Neural crest cell (in vitro differentiated cells): ENCODE data around the gene LGR5. TPM values are rescaled to one million over a fixed set of nuclear protein-coding genes. Genes with fewer than 3 reads are reported as not detected.
"Not testable (repeated sequence)": the region's sequence is repeated elsewhere in the genome, so short reads cannot be mapped to it uniquely, and the experiment has no call there.

Experiments
- DNase-seq: peaks from one replicate; pipeline ENCODE4 v3.0.0; 2021; ENCODE audit warnings: low read depth, mixed read lengths, low spot score
- H3K27ac Mint-ChIP-seq: one replicate; pipeline ENCODE4 v1.8.0; 2021; ENCODE audit warnings: mild to moderate bottlenecking, mixed read lengths; ENCODE audit not compliant: unreplicated experiment
- H3K27me3 Mint-ChIP-seq: 2 replicates; pipeline ENCODE4 v1.8.0; 2021; ENCODE audit warnings: low read depth, mild to moderate bottlenecking, mixed read lengths
- H3K36me3 Mint-ChIP-seq: 2 replicates; pipeline ENCODE4 v1.8.0; 2021; ENCODE audit warnings: low read depth, mild to moderate bottlenecking, mixed read lengths
- H3K4me1 Mint-ChIP-seq: 2 replicates; pipeline ENCODE4 v1.8.0; 2021; ENCODE audit warnings: mixed read lengths
- H3K4me3 Mint-ChIP-seq: one replicate; pipeline ENCODE4 v1.8.0; 2021; ENCODE audit warnings: mild to moderate bottlenecking, mixed read lengths
- H3K9me3 Mint-ChIP-seq: 2 replicates; pipeline ENCODE4 v1.8.0; 2021; ENCODE audit warnings: mixed read lengths
- total RNA-seq: library from RNA; stranded (reverse); gene quantifications from 2 replicates; pipeline ENCODE4 v1.2.1, GENCODE V29; 2021
- TF ChIP-seq, protein P1 (sequence below): fragments of 200-600 bp; sonication (generic); conservative IDR thresholded peaks from 2 replicates; pipeline ENCODE4 v1.5.0; 2021; ENCODE audit warnings: antibody characterized with exemption, mild to moderate bottlenecking

LGR5 gene
- total RNA-seq, 1 donor from 2014 or later, result 10.3 TPM

DNA sequence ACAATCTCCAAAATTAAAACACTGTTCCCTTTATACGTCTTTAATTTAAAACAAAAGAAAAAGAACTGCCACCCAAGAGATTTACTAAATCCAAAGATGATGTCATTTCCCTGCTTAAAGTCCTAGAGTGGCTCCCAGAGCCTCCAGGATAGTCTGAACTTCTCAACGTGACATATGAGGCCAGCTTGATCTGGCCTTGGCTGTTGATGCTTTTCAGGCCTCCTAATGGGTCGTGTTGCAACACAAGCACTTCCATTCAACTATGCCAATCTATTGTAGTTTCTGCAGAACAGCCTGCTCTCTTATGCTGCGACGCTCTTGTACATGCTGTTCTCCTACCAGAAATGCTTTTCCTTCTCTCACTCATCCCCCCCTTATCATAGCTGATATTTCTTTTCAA, 35.7 kb downstream of the LGR5 start:
- H3K27me3 Mint-ChIP-seq, result no peaks in the 10 kb centered on the region
- no peak overlapping the region for H3K4me3 Mint-ChIP-seq
- H3K36me3 Mint-ChIP-seq, result no peaks in the 10 kb centered on the region
- no peak for DNase-seq
- peaks cover 26% of the 10 kb centered on the region for H3K4me1 Mint-ChIP-seq
- no peaks in the 10 kb centered on the region for H3K9me3 Mint-ChIP-seq
- TF ChIP-seq, protein P1, sequence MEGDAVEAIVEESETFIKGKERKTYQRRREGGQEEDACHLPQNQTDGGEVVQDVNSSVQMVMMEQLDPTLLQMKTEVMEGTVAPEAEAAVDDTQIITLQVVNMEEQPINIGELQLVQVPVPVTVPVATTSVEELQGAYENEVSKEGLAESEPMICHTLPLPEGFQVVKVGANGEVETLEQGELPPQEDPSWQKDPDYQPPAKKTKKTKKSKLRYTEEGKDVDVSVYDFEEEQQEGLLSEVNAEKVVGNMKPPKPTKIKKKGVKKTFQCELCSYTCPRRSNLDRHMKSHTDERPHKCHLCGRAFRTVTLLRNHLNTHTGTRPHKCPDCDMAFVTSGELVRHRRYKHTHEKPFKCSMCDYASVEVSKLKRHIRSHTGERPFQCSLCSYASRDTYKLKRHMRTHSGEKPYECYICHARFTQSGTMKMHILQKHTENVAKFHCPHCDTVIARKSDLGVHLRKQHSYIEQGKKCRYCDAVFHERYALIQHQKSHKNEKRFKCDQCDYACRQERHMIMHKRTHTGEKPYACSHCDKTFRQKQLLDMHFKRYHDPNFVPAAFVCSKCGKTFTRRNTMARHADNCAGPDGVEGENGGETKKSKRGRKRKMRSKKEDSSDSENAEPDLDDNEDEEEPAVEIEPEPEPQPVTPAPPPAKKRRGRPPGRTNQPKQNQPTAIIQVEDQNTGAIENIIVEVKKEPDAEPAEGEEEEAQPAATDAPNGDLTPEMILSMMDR, result no peak
- no peak overlapping the region for H3K27ac Mint-ChIP-seq

DNA sequence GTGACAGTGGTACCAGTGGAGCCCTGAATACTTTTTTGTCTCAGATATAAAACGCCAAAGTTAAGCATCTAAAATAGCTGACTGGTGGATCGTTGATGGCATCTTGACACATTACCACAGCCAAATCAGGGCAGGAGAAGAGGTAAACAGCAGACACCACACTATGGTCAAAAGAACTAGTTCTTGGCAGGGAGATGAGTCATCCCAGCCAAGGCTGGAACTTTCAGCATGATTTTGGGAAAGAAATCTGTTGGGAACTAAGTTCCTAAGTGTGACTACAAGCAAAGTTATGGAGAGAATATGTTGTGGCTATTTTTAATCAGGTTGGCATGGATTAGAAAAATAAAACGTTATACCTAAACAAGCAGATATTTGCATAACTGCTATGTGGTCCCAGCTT, 36.9 kb downstream of the LGR5 start:
- Mint-ChIP-seq H3K9me3 (no peaks in the 10 kb centered on the region), H3K4me3 (no peak overlapping the region), H3K36me3 (no peaks in the 10 kb centered on the region), H3K27ac (no peak overlapping the region), H3K27me3 (no peaks in the 10 kb centered on the region), H3K4me1 (peaks cover 21% of the 10 kb centered on the region)
- DNase-seq, result no peak
- TF ChIP-seq, protein P1, result no peak

DNA sequence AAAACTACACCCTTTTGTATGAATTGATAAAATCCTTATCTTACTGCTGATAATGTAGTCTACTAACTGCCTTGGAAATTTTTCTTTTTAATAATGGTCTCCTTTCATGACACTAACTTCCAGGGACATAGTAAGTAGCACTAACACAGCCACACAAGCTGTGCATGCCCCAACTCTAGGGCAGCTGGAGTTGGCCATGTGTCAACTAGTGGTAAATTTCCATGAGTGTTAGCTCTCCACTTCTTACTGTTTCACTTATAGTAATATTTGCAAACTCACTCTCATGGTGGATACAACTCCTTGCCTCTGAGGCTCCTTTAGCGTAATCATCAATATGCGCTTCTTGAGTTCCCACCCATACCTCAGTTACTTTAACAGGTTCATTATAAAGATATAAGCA, 38.0 kb downstream of the LGR5 start:
- TF ChIP-seq, protein P1, result no peak
- Mint-ChIP-seq H3K36me3 (no peaks in the 10 kb centered on the region), H3K27me3 (no peaks in the 10 kb centered on the region), H3K4me3 (no peak overlapping the region), H3K9me3 (no peaks in the 10 kb centered on the region), H3K4me1 (peaks cover 17% of the 10 kb centered on the region), H3K27ac (no peak overlapping the region)
- DNase-seq, result no peak

DNA sequence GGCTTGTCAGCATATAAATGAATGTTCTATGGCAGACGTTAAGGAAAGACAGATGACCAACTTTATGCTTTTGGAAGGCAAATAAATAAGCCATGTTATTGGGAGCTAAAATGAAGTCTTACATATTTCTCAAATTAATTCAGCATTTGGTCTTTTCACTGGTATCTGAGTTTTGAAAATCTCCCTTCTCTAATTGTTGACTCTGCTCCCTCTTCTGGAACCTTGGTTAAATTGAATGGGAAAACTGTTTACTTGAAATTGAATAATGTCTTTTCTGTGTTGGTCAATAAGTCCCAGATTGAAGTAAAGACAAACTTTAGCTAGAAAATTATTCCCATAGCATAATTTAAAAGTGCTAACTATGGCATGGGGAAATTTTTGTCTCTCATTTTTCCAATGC, 38.7 kb downstream of the LGR5 start:
- Mint-ChIP-seq H3K36me3 (no peaks in the 10 kb centered on the region), H3K27ac (no peak overlapping the region), H3K27me3 (no peaks in the 10 kb centered on the region), H3K4me3 (no peak overlapping the region), H3K9me3 (no peaks in the 10 kb centered on the region), H3K4me1 (peaks cover 16% of the 10 kb centered on the region)
- TF ChIP-seq, protein P1, result no peak
- no peak for DNase-seq

DNA sequence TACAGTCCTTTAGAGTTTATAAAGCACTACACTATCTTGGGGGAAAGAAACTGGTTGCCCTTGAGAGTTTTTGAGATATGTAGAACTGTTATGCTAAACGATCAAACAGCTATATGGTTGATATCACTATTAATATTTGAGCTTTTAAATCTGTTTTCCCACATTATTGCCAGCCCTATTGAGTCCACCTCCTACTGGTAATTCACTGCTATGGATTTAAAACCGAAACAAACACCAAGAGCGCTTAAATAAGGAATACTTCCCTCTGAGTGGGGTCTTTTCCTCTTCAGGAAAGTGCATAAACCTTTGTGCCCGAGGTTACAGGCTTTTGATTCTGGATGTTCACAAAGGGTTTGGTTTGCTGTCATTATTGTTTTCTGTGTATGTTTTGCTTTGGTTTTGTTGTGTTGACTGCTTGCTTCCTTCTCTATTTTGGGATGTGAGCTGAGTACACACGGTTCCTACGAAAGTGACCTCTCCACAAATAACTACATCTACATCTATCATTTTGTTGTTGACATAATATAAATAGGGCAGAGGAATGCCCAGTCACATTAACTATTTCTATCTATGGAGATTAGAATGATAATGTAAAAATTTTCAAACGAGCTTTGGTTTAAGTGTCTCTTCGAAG, 44.8 kb downstream of the LGR5 start:
- H3K36me3 Mint-ChIP-seq, result no peaks in the 10 kb centered on the region
- DNase-seq, result no peak
- no peak overlapping the region for H3K27ac Mint-ChIP-seq
- no peaks in the 10 kb centered on the region for H3K27me3 Mint-ChIP-seq
- TF ChIP-seq, protein P1, result no peak
- no peaks in the 10 kb centered on the region for H3K9me3 Mint-ChIP-seq
- no peak overlapping the region for H3K4me3 Mint-ChIP-seq
- H3K4me1 Mint-ChIP-seq, result no peaks in the 10 kb centered on the region

DNA sequence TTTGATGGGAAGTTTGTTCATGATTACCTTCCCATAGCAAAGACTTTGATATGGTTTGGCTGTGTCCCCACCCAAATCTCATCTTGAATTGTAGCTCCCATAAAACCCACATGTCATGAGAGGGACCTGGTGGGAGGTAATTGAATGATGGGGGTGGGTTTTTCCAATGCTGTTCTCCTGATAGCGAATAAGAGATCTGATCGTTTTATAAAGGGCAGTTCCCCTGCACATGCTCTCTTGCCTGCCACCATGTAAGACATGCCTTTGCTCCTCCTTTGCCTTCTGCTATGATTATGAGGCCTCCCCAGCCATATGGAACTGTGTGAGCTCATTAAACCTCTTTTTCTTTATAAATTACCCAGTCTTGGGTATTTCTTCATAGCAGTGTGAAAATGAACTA, 51.2 kb downstream of the LGR5 start:
- not testable (repeated sequence) for H3K9me3 Mint-ChIP-seq, H3K36me3 Mint-ChIP-seq, DNase-seq, H3K27ac Mint-ChIP-seq, H3K4me1 Mint-ChIP-seq, H3K4me3 Mint-ChIP-seq, H3K27me3 Mint-ChIP-seq
